ENCODE results near the gene XKR3.
"Not testable (repeated sequence)": the region's sequence is repeated elsewhere in the genome, so short reads cannot be mapped to it uniquely, and the experiment has no call there.

Gene XKR3

GRCh38 chr22:16824716-16825687 lies at the start of gene XKR3:
XKR3 (minus strand) TSS chr22:16825411; CDS start chr22:16808073, 17,338 bp downstream.
- peak; percentile 18 for DNase-seq

GRCh38 chr22:16869640-16870039 lies 44.4 kb upstream of the XKR3 start:
- not testable (repeated sequence) for DNase-seq

- DNase-seq, result no peak
These were observed 41.0 kb upstream of the XKR3 start for GRCh38 chr22:16866167-16866566.

GRCh38 chr22:16856851-16857250 lies 31.6 kb upstream of the XKR3 start:
- DNase-seq, result not testable (repeated sequence)

GRCh38 chr22:16854631-16855030 lies 29.4 kb upstream of the XKR3 start:
- DNase-seq, result no peak

- not testable (repeated sequence) for DNase-seq
These were observed 26.2 kb upstream of the XKR3 start for GRCh38 chr22:16851268-16851996.

GRCh38 chr22:16847271-16847670 lies 22.1 kb upstream of the XKR3 start:
- no peak for DNase-seq

- no peak for DNase-seq
These were observed 20.7 kb upstream of the XKR3 start for GRCh38 chr22:16845881-16846280.

- DNase-seq, result no peak
These were observed 20.3 kb upstream of the XKR3 start for GRCh38 chr22:16845465-16845864.

GRCh38 chr22:16844529-16844928 lies 19.3 kb upstream of the XKR3 start:
- peak; percentile 18 for DNase-seq

- no peak for DNase-seq
These were observed 12.9 kb upstream of the XKR3 start for GRCh38 chr22:16838073-16838472.

GRCh38 chr22:16834971-16835370 lies 9.8 kb upstream of the XKR3 start:
- DNase-seq, result no peak

GRCh38 chr22:16831257-16831656 lies 6.0 kb upstream of the XKR3 start:
- no peak for DNase-seq

GRCh38 chr22:16829985-16830384 lies 4.8 kb upstream of the XKR3 start:
- DNase-seq, result no peak

- no peak for DNase-seq
These were observed 3.7 kb upstream of the XKR3 start for GRCh38 chr22:16828876-16829275.

- no peak for DNase-seq
These were observed 2.3 kb upstream of the XKR3 start for GRCh38 chr22:16827506-16827905.

GRCh38 chr22:16819249-16819648 lies 6.0 kb downstream of the XKR3 start:
- no peak for DNase-seq

GRCh38 chr22:16818538-16818937 lies 6.7 kb downstream of the XKR3 start:
- DNase-seq, result no peak

- no peak for DNase-seq
These were observed 10.1 kb downstream of the XKR3 start for GRCh38 chr22:16815073-16815472.

- DNase-seq, result no peak
These were observed 14.9 kb downstream of the XKR3 start for GRCh38 chr22:16810188-16810802.

- no peak for DNase-seq
These were observed 16.5 kb downstream of the XKR3 start for GRCh38 chr22:16808744-16809143.

- no peak for DNase-seq
These were observed 18.1 kb downstream of the XKR3 start for GRCh38 chr22:16807109-16807508.

- no peak for DNase-seq
These were observed 18.8 kb downstream of the XKR3 start for GRCh38 chr22:16806401-16806800.

Data from NK-92 treated with Interleukin-12 subunit alpha and Interleukin-12 subunit beta, amount 100 ng/mL, for 24 hours (cell line).